Activated CD8-positive, alpha-beta T cell treated with anti-CD3 and anti-CD28 coated beads for 36 hours (primary cell): ENCODE results near the gene KLF3. TPM values are rescaled to one million over a fixed set of nuclear protein-coding genes. Genes with fewer than 3 reads are reported as not detected.

Experiments used
- ATAC-seq: fragments of 200-7000 bp; cut with Tn5 transposase; one replicate; pipeline ENCODE4 v1.10.0; 2021; ENCODE audit warnings: mild to moderate bottlenecking, moderate library complexity
- CTCF ChIA-PET: fragments of 350-600 bp; sonication (Branson Sonifier 250); formaldehyde crosslinking; loops from one replicate; lab custom pipeline; 2021; ENCODE audit warnings: antibody characterized with exemption; lab: Charles Lee
- POLR2A ChIA-PET: fragments of 350-600 bp; sonication (Branson Sonifier 250); formaldehyde crosslinking; loops from one replicate; lab custom pipeline; 2021; ENCODE audit warnings: antibody characterized with exemption; lab: Charles Lee
- DNase-seq: peaks from one replicate; pipeline ENCODE4 v3.0.0-alpha.2; 2020
- H3K27ac Mint-ChIP-seq: one replicate; pipeline ENCODE4 v1.8.0; 2021; ENCODE audit warnings: mild to moderate bottlenecking, mixed read lengths
- H3K27me3 Mint-ChIP-seq: one replicate; pipeline ENCODE4 v1.8.0; 2021; ENCODE audit warnings: mixed read lengths
- H3K36me3 Mint-ChIP-seq: one replicate; pipeline ENCODE4 v1.8.0; 2021; ENCODE audit warnings: low read depth, mixed read lengths
- H3K4me1 Mint-ChIP-seq: one replicate; pipeline ENCODE4 v1.8.0; 2021; ENCODE audit warnings: low read depth, mixed read lengths
- H3K4me3 Mint-ChIP-seq: one replicate; pipeline ENCODE4 v1.8.0; 2021; ENCODE audit warnings: mild to moderate bottlenecking, moderate library complexity, mixed read lengths
- H3K9me3 Mint-ChIP-seq: one replicate; pipeline ENCODE4 v1.8.0; 2021; ENCODE audit warnings: mixed read lengths
- intact Hi-C: fragments of 100-400 bp; cut with micrococcal nuclease; formaldehyde crosslinking; loops from one replicate; pipeline ENCODE4 v1.10.0; 2022
- total RNA-seq, 2 experiments: library from RNA; stranded (reverse); gene quantifications; one replicate each; pipeline ENCODE4 v1.2.3, GENCODE V29; 2021
- TF ChIP-seq, protein P1 (sequence below): fragments of 200-600 bp; IDR thresholded peaks from one replicate; pipeline ENCODE4 v1.8.0; 2022; ENCODE audit warnings: antibody characterized with exemption, mild to moderate bottlenecking

The KLF3 gene
- total RNA-seq, 2 experiments from 2014 or later, result 5.5 to 6.0 TPM

DNA sequence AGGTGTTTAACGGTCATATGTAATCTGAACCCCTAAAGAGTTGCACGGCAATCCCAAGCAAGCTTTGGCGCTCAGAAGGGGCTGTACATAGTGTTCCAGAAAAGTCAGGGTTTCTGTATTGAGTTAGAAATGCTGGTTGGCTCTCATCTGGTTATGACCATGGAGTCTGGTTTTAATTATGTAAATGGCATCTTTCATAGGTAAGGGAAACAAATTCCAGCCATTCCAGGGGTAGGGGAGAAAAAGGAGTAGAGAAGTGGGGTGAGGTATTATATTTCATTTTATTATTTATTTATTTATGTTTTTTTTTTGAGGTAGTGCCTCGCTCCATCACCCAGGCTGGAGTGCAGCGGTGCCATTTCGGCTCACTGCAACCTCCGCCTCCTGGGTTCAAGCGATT, 15.9 kb downstream of the KLF3 start:
- CTCF ChIA-PET, result no interaction called here
- Mint-ChIP-seq H3K4me1 (peaks cover 71% of the 10 kb centered on the region), H3K27me3 (no peaks in the 10 kb centered on the region), H3K36me3 (peaks cover 14% of the 10 kb centered on the region), H3K9me3 (no peaks in the 10 kb centered on the region), H3K27ac (no peak overlapping the region), H3K4me3 (no peak overlapping the region)
- TF ChIP-seq, protein P1, sequence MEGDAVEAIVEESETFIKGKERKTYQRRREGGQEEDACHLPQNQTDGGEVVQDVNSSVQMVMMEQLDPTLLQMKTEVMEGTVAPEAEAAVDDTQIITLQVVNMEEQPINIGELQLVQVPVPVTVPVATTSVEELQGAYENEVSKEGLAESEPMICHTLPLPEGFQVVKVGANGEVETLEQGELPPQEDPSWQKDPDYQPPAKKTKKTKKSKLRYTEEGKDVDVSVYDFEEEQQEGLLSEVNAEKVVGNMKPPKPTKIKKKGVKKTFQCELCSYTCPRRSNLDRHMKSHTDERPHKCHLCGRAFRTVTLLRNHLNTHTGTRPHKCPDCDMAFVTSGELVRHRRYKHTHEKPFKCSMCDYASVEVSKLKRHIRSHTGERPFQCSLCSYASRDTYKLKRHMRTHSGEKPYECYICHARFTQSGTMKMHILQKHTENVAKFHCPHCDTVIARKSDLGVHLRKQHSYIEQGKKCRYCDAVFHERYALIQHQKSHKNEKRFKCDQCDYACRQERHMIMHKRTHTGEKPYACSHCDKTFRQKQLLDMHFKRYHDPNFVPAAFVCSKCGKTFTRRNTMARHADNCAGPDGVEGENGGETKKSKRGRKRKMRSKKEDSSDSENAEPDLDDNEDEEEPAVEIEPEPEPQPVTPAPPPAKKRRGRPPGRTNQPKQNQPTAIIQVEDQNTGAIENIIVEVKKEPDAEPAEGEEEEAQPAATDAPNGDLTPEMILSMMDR, result no peak
- POLR2A ChIA-PET, result no interaction called here
- ATAC-seq (no peak), DNase-seq (no peak)
- intact Hi-C loops, result loop anchor here (5.0 to 10.0 kb wide), 5 partner anchors 52 to 615 kb away; no protein-coding TSS in a partner anchor

- Mint-ChIP-seq H3K27ac (peak overlapping the region; percentile 69), H3K27me3 (no peaks in the 10 kb centered on the region), H3K9me3 (no peaks in the 10 kb centered on the region), H3K4me3 (no peak overlapping the region), H3K36me3 (peaks cover 14% of the 10 kb centered on the region), H3K4me1 (peaks cover 71% of the 10 kb centered on the region)
- no peak for DNase-seq
- TF ChIP-seq, protein P1, result no peak
- no peak for ATAC-seq
- ChIA-PET POLR2A (no interaction called here), CTCF (interaction anchor here (0.8 kb wide), 1 partner anchor 502 kb away, joined by 3 read pairs; no protein-coding TSS in a partner anchor)
- intact Hi-C loops, result loop anchor here (5.0 kb wide), 1 partner anchor 51 kb away; no protein-coding TSS in a partner anchor
Measured at GRCh38 chr4:38681281-38681991, 17.4 kb downstream of the KLF3 start.

GRCh38 chr4:38682336-38682735, 18.3 kb downstream of the KLF3 start:
- TF ChIP-seq, protein P1, result no peak
- no peaks in the 10 kb centered on the region for H3K27me3 Mint-ChIP-seq
- peaks cover 14% of the 10 kb centered on the region for H3K36me3 Mint-ChIP-seq
- ChIA-PET POLR2A (interaction anchor here (0.6 to 1.0 kb wide), 2 partner anchors 10 to 157 kb away, joined by 3 read pairs; no protein-coding TSS in a partner anchor), CTCF (interaction anchor here (0.8 to 2.6 kb wide), 3 partner anchors 49 to 503 kb away, joined by 4 to 9 read pairs (median 5); no protein-coding TSS in a partner anchor)
- no peaks in the 10 kb centered on the region for H3K9me3 Mint-ChIP-seq
- ATAC-seq (no peak), DNase-seq (no peak)
- H3K27ac Mint-ChIP-seq, result peak overlapping the region; percentile 49
- no peak overlapping the region for H3K4me3 Mint-ChIP-seq
- intact Hi-C loops, result loop anchor here (5.0 kb wide), 1 partner anchor 50 kb away; no protein-coding TSS in a partner anchor
- H3K4me1 Mint-ChIP-seq, result peaks cover 76% of the 10 kb centered on the region

GRCh38 chr4:38683276-38683675, 19.3 kb downstream of the KLF3 start:
- Mint-ChIP-seq H3K9me3 (no peaks in the 10 kb centered on the region), H3K4me1 (peaks cover 76% of the 10 kb centered on the region), H3K4me3 (peak overlapping the region; percentile 14), H3K27ac (peak overlapping the region; percentile 56), H3K27me3 (no peaks in the 10 kb centered on the region), H3K36me3 (peaks cover 19% of the 10 kb centered on the region)
- intact Hi-C loops, result loop anchor here (5.0 kb wide), 1 partner anchor 49 kb away; no protein-coding TSS in a partner anchor
- ChIA-PET POLR2A (interaction anchor here (1.0 kb wide), 1 partner anchor 9 kb away, joined by 3 read pairs; no protein-coding TSS in a partner anchor), CTCF (interaction anchor here (0.8 to 2.6 kb wide), 3 partner anchors 48 to 504 kb away, joined by 4 to 9 read pairs (median 5); no protein-coding TSS in a partner anchor)
- TF ChIP-seq, protein P1, result no peak
- ATAC-seq (no peak), DNase-seq (no peak)

- no peaks in the 10 kb centered on the region for H3K27me3 Mint-ChIP-seq
- intact Hi-C loops, result loop anchor here (5.0 kb wide), 1 partner anchor 48 kb away; no protein-coding TSS in a partner anchor
- no peaks in the 10 kb centered on the region for H3K9me3 Mint-ChIP-seq
- no peak overlapping the region for H3K4me3 Mint-ChIP-seq
- DNase-seq (no peak), ATAC-seq (peak; percentile 73)
- TF ChIP-seq, protein P1, result no peak
- peaks cover 75% of the 10 kb centered on the region for H3K4me1 Mint-ChIP-seq
- CTCF ChIA-PET, result interaction anchor here (0.9 to 2.6 kb wide), 3 partner anchors 9 to 505 kb away, joined by 4 to 9 read pairs (median 5); no protein-coding TSS in a partner anchor
- POLR2A ChIA-PET, result interaction anchor here (0.6 kb wide), 1 partner anchor 361 kb away, joined by 4 read pairs; no protein-coding TSS in a partner anchor
- H3K27ac Mint-ChIP-seq, result peak overlapping the region; percentile 1
- H3K36me3 Mint-ChIP-seq, result peaks cover 25% of the 10 kb centered on the region
Measured at GRCh38 chr4:38684271-38684670, 20.3 kb downstream of the KLF3 start.
